Bronchial epithelial cell (primary cell): ENCODE results near the gene OR2T10. TPM values are rescaled to one million over a fixed set of nuclear protein-coding genes. Genes with fewer than 3 reads are reported as not detected.
A peak's percentile ranks its signal among the peaks of the same experiment; 100 is the strongest.
"Not testable (repeated sequence)": the region's sequence is repeated elsewhere in the genome, so short reads cannot be mapped to it uniquely, and the experiment has no call there.

Experiments
- DNase-seq: peaks from one replicate; pipeline ENCODE4 v3.0.0-alpha.2; 2010; ENCODE audit warnings: low read depth
- FAIRE-seq: peaks from 2 replicates; lab custom pipeline; 2011; peaks lifted over from hg19 to GRCh38; lab: Jason Lieb, UNC
- H3K27me3 ChIP-seq: 2 replicates; pipeline ENCODE4 v1.5.1; 2011; ENCODE audit warnings: low read length; ENCODE audit not compliant: control insufficient read depth, insufficient read depth
- H3K36me3 ChIP-seq: 2 replicates; pipeline ENCODE4 v1.5.1; 2011; ENCODE audit warnings: low read length; ENCODE audit not compliant: control insufficient read depth, insufficient read depth
- H3K4me3 ChIP-seq: 2 replicates; pipeline ENCODE4 v1.5.1; 2011; ENCODE audit warnings: mild to moderate bottlenecking, low read depth, low read length, control low read depth
- CTCF ChIP-seq: IDR thresholded peaks from 2 replicates; pipeline ENCODE4 v1.5.1; 2011; ENCODE audit warnings: mild to moderate bottlenecking, moderate library complexity, low read length, control low read depth, inconsistent platforms; ENCODE audit not compliant: insufficient read depth, severe bottlenecking
- total RNA-seq: library from RNA; depleted of rRNA; stranded (reverse); fragments of >200 nt; gene quantifications from 2 replicates; pipeline ENCODE4 v1.2.1, GENCODE V29; 2014

The OR2T10 gene
- total RNA-seq: 0.13 TPM in 1 of 2 replicates, not detected in the other

- H3K4me3 ChIP-seq: no peak within 1 kb of the TSS
- FAIRE-seq: no peak
- no peaks in the 10 kb centered on the region for H3K36me3 ChIP-seq
- no peak for DNase-seq
- no peak for TF ChIP-seq CTCF
- no peaks in the 10 kb centered on the region for H3K27me3 ChIP-seq
Observed at GRCh38 chr1:248597589-248597988, at the start of gene OR2T10. TSS of gene OR2T10 (minus strand) at chr1:248597700. CDS start at chr1:248593768, 3,932 bp downstream.

GRCh38 chr1:248645178-248645577 is 47.7 kb upstream of the OR2T10 start, which contains the start of gene OR2T35:
TSS of gene OR2T35 (minus strand) at chr1:248645278. CDS start at chr1:248639258, 6,020 bp downstream.
- FAIRE-seq: peak; percentile 72
- H3K36me3 ChIP-seq, H3K27me3 ChIP-seq, DNase-seq, H3K4me3 ChIP-seq: not testable (repeated sequence)

- DNase-seq, H3K4me3 ChIP-seq, FAIRE-seq, H3K27me3 ChIP-seq, H3K36me3 ChIP-seq: not testable (repeated sequence)
Observed at GRCh38 chr1:248642971-248643651, 45.6 kb upstream of the OR2T10 start.

GRCh38 chr1:248641583-248641982 is 44.1 kb upstream of the OR2T10 start:
- not testable (repeated sequence) for H3K36me3 ChIP-seq, DNase-seq, H3K4me3 ChIP-seq, FAIRE-seq, H3K27me3 ChIP-seq

- not testable (repeated sequence) for DNase-seq, H3K27me3 ChIP-seq, H3K36me3 ChIP-seq, H3K4me3 ChIP-seq, FAIRE-seq
Observed at GRCh38 chr1:248640906-248641305, 43.4 kb upstream of the OR2T10 start.

GRCh38 chr1:248639652-248640051 is 42.2 kb upstream of the OR2T10 start:
- not testable (repeated sequence) for H3K27me3 ChIP-seq, DNase-seq, H3K36me3 ChIP-seq, H3K4me3 ChIP-seq, FAIRE-seq

- not testable (repeated sequence) for FAIRE-seq, H3K27me3 ChIP-seq, DNase-seq, H3K36me3 ChIP-seq, H3K4me3 ChIP-seq
Observed at GRCh38 chr1:248636612-248637011, 39.1 kb upstream of the OR2T10 start.

GRCh38 chr1:248634991-248635390 is 37.5 kb upstream of the OR2T10 start, which contains the start of gene OR2T11:
TSS of gene OR2T11 (minus strand) at chr1:248635091. CDS start at chr1:248627128, 7,963 bp downstream.
- DNase-seq, H3K36me3 ChIP-seq, H3K27me3 ChIP-seq, H3K4me3 ChIP-seq, FAIRE-seq: not testable (repeated sequence)

GRCh38 chr1:248631354-248632008 is 34.0 kb upstream of the OR2T10 start:
- DNase-seq: peak; percentile 26
- Histone ChIP-seq H3K27me3 (no peaks in the 10 kb centered on the region), H3K36me3 (no peaks in the 10 kb centered on the region), H3K4me3 (no peak overlapping the region)
- no peak for FAIRE-seq
- no peak for TF ChIP-seq CTCF
